B cell (primary cell): ENCODE measurements around the gene CALML6.

Experiments
- CTCF ChIP-seq: fragments of 200-600 bp; IDR thresholded peaks from one replicate; pipeline ENCODE4 v1.8.0; 2022; ENCODE audit warnings: antibody characterized with exemption, mild to moderate bottlenecking
- EZH2 ChIP-seq: IDR thresholded peaks from 2 replicates; pipeline ENCODE4 v1.6.1; 2012; ENCODE audit warnings: borderline replicate concordance, low read depth, mild to moderate bottlenecking, moderate library complexity, low read length; ENCODE audit not compliant: insufficient read depth, poor library complexity, severe bottlenecking

DNA sequence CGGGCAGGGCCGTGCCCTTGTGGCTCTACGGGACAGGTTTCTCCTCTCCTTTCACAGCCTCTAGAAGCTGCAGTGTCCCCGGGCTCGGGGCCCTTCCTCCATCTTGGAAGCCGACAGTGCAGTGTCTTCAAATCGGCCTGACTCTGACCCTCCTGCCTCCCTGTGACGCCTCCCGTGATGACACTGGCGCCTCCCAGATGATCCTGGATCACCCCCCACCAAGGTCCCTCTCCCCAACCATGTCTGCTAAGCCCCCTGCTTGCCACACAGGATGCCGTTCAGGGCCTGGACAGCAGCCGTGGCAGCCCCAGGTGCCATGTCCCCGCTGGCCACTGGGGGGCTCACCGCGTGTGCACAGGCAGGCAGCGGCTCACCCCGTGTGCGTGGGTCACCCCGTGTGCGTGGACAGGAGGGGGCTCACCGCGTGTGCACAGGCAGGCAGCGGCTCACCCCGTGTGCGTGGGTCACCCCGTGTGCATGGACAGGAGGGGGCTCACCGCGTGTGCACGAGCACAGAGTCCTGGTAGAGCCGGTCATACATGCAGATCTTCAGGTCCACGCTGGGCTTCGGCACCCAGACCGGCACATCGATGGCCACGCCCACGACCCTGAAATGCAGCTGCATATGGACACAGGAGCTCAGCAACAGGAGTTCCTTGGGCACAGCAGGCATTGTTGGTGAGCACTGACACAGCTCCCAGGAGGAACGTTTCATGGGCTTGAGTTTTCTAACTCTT is 28.9 kb downstream of the CALML6 start:
- peak; percentile 91 for TF ChIP-seq CTCF
- no peak for TF ChIP-seq EZH2
